PC-9 (cell line): ENCODE results near the gene NOG. TPM values are rescaled to one million over a fixed set of nuclear protein-coding genes. Genes with fewer than 3 reads are reported as not detected.

Source experiments
- BruUV-seq: library from RNA; stranded (reverse); fragments of 400-500 nt; replicated peaks from 2 replicates; lab custom pipeline; 2021; lab: Mats Ljungman, UMichigan
- CTCF ChIA-PET: fragments of 300-600 bp; sonication (Branson Sonifier 250); formaldehyde crosslinking; loops from one replicate; lab custom pipeline; 2022; ENCODE audit warnings: antibody characterized with exemption; lab: Charles Lee
- POLR2A ChIA-PET: fragments of 300-600 bp; sonication (Branson Sonifier 250); formaldehyde crosslinking; loops from one replicate; lab custom pipeline; 2022; ENCODE audit warnings: antibody characterized with exemption; ENCODE audit not compliant: unreplicated experiment; lab: Charles Lee
- DNase-seq, 2 experiments: peaks; one replicate each; pipeline versions ENCODE4 v3.0.0 to v3.0.0-alpha.2; 2015 to 2022; ENCODE audit warnings: mixed read lengths in 1 of 2
- H2AFZ ChIP-seq: fragments of 200-600 bp; sonication (generic); 2 replicates; pipeline ENCODE4 v1.8.1; 2017; ENCODE audit warnings: antibody characterized with exemption
- H3F3A ChIP-seq: fragments of 200-600 bp; sonication (generic); 2 replicates; pipeline ENCODE4 v1.8.1; 2017; ENCODE audit warnings: antibody characterized with exemption, mild to moderate bottlenecking, low read depth; ENCODE audit not compliant: insufficient read depth
- H3K27ac ChIP-seq: fragments of 200-600 bp; sonication (generic); 2 replicates; pipeline ENCODE4 v1.6.1; 2016; ENCODE audit warnings: mixed run types
- H3K27me3 ChIP-seq: fragments of 200-600 bp; sonication (generic); 2 replicates; pipeline ENCODE4 v1.6.1; 2016; ENCODE audit warnings: low read depth, mixed run types; ENCODE audit not compliant: insufficient read depth
- H3K36me3 ChIP-seq: fragments of 200-600 bp; sonication (generic); 2 replicates; pipeline ENCODE4 v1.6.1; 2016; ENCODE audit warnings: low read depth, mixed run types
- H3K4me1 ChIP-seq: fragments of 200-600 bp; sonication (generic); replicated peaks from 2 replicates; pipeline ENCODE4 v1.6.1; 2016; ENCODE audit warnings: mixed run types; ENCODE audit not compliant: insufficient read depth
- H3K4me2 ChIP-seq: fragments of 200-600 bp; sonication (generic); 2 replicates; pipeline ENCODE4 v1.6.1; 2017; ENCODE audit warnings: mixed run types
- H3K4me3 ChIP-seq: fragments of 200-600 bp; sonication (generic); 2 replicates; pipeline ENCODE4 v1.6.1; 2016; ENCODE audit warnings: mixed run types
- H3K79me2 ChIP-seq: fragments of 200-600 bp; sonication (generic); 2 replicates; pipeline ENCODE4 v1.6.1; 2017; ENCODE audit warnings: low read depth, mixed run types
- H3K9me2 ChIP-seq: fragments of 200-600 bp; sonication (generic); 2 replicates; pipeline ENCODE4 v1.8.1; 2017; ENCODE audit warnings: mild to moderate bottlenecking; ENCODE audit not compliant: insufficient read depth
- H3K9me3 ChIP-seq: fragments of 200-600 bp; sonication (generic); 2 replicates; pipeline ENCODE4 v1.8.1; 2016; ENCODE audit warnings: low read depth; ENCODE audit not compliant: insufficient read depth
- H4K20me1 ChIP-seq: fragments of 200-600 bp; sonication (generic); 2 replicates; pipeline ENCODE4 v1.8.1; 2017; ENCODE audit not compliant: insufficient read depth
- EZH2 ChIP-seq: fragments of 200-600 bp; sonication (generic); IDR thresholded peaks from 2 replicates; pipeline ENCODE4 v1.8.0; 2017; ENCODE audit warnings: antibody characterized with exemption, low read depth
- intact Hi-C: fragments of 100-400 bp; cut with micrococcal nuclease; formaldehyde crosslinking; loops from one replicate; pipeline ENCODE4 v1.10.0; 2022; ENCODE audit not compliant: unreplicated experiment
- total RNA-seq: library from RNA; stranded (reverse); gene quantifications from 2 replicates; pipeline ENCODE4 v1.2.3, GENCODE V29; 2021
- TF ChIP-seq, protein P1 (sequence below): fragments of 200-600 bp; sonication (generic); conservative IDR thresholded peaks from 2 replicates; pipeline ENCODE4 v1.6.1; 2017; ENCODE audit warnings: mixed run types, antibody characterized with exemption, mild to moderate bottlenecking, moderate library complexity

NOG gene
- total RNA-seq, 1 experiment from 2014 or later, result 4.8 TPM

DNA sequence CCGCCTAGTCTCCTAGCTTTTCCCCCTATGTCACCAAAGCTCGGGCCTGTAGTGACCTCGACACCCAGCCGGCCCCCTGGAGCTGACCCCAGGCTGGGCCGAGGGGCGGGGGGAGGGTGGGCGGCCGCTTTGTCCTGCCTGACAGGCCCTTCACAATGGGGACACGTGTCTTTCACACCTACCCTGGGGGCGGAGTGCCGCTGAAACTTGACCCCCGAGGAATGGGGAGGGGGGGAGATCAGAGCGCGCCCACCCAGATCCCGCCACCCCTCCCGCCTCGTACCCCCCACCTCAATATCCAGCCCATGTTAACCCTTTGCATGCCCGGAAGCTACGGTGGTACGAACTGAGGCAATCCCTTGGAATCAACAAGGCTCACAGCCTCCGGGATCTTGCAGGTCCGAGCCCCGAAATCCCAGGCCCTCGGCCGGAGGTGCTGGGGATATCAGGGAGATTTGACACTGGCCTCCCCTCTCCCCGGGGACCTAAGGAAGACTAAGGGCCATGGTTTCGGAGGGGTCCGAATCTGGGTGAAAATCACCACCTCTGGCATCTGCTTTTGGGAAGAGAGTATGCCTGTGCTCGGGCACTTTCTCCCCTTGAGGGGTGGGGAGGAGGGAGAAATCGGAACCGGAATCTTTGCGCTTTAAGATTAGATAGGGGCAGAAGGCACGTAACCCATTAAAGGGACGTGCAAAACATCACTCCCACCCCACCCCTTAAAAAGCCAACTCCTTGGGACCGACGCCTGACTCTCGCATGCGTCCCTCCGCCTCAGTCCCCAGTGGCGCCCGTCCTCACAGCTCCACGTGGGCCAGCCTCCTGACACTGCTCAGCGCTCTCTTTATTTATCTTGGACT, 2.6 kb downstream of the NOG start:
- Histone ChIP-seq H3K79me2 (peaks cover 32% of the 10 kb centered on the region), H2AFZ (peak overlapping the region; percentile 74), H3K36me3 (no peaks in the 10 kb centered on the region), H3F3A (peaks cover 31% of the 10 kb centered on the region), H3K27me3 (no peaks in the 10 kb centered on the region), H3K4me3 (peak overlapping the region; percentile 97), H4K20me1 (no peaks in the 10 kb centered on the region), H3K4me1 (peaks cover 23% of the 10 kb centered on the region), H3K4me2 (peak overlapping the region; percentile 87), H3K9me3 (no peaks in the 10 kb centered on the region), H3K27ac (peak overlapping the region; percentile 65), H3K9me2 (no peaks in the 10 kb centered on the region)
- peak; percentile 23 to 79 for DNase-seq
- ChIA-PET POLR2A (interaction anchor here (0.6 kb wide), 1 partner anchor 191 kb away, joined by 9 read pairs; no protein-coding TSS in a partner anchor), CTCF (no interaction called here)
- TF ChIP-seq, protein P1, sequence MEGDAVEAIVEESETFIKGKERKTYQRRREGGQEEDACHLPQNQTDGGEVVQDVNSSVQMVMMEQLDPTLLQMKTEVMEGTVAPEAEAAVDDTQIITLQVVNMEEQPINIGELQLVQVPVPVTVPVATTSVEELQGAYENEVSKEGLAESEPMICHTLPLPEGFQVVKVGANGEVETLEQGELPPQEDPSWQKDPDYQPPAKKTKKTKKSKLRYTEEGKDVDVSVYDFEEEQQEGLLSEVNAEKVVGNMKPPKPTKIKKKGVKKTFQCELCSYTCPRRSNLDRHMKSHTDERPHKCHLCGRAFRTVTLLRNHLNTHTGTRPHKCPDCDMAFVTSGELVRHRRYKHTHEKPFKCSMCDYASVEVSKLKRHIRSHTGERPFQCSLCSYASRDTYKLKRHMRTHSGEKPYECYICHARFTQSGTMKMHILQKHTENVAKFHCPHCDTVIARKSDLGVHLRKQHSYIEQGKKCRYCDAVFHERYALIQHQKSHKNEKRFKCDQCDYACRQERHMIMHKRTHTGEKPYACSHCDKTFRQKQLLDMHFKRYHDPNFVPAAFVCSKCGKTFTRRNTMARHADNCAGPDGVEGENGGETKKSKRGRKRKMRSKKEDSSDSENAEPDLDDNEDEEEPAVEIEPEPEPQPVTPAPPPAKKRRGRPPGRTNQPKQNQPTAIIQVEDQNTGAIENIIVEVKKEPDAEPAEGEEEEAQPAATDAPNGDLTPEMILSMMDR, result no peak
- no peak for TF ChIP-seq EZH2
- BruUV-seq, result no TSS peak
- intact Hi-C loops, result loop anchor here (2.0 kb wide), 1 partner anchor 103 kb away; no protein-coding TSS in a partner anchor

DNA sequence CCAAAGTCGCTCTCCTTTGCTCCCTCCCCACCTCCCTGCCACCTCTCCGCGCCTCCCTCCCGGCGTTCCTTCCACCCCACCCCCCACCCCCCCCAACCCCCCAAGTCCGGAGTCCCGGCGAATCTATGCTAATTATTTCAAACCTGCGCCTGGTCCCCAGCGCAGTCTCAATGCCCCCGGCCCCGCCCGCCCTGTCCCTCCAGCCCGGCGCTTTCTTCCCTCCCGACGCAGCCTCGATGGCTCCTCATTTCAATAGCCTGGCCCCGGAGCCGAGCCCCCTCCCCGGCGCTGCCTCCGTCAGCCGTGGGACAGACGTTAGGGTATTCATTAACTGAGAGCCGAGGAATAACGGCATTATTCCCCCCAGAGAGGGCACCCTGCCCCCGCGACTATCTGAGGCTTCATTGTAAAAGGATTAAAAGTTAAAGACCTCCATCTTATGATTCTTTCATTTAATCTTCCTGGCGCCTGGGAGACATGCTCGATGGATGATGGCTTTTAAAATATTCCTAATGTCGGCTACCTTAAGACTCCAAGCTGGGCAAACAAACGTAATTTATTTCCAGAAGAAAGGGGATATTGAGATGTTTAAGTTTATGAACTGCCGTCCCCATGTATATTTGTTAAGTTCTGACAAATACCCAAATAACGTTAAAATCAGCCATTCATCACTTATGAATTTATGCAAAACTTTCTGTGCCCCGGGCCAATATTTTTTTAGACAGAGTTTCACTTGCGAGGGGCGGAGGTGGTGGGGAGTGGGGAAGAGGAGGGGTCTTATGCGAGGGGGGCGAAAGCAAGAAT, 3.4 kb downstream of the NOG start:
- BruUV-seq, result no TSS peak
- H3K27ac ChIP-seq, result peak overlapping the region; percentile 57
- H3K36me3 ChIP-seq, result no peaks in the 10 kb centered on the region
- no peaks in the 10 kb centered on the region for H3K9me3 ChIP-seq
- peaks cover 32% of the 10 kb centered on the region for H3K79me2 ChIP-seq
- H3K9me2 ChIP-seq, result no peaks in the 10 kb centered on the region
- H3K4me1 ChIP-seq, result peaks cover 31% of the 10 kb centered on the region
- peak overlapping the region; percentile 83 for H2AFZ ChIP-seq
- peak in 1 of 2 experiments; percentile 62 for DNase-seq
- intact Hi-C loops, result no loop called here
- peak overlapping the region; percentile 87 for H3K4me2 ChIP-seq
- CTCF ChIA-PET, result no interaction called here
- TF ChIP-seq, protein P1, result no peak
- TF ChIP-seq EZH2, result no peak
- POLR2A ChIA-PET, result interaction anchor here (0.6 kb wide), 1 partner anchor 85 kb away, joined by 3 read pairs; no protein-coding TSS in a partner anchor
- no peaks in the 10 kb centered on the region for H4K20me1 ChIP-seq
- H3F3A ChIP-seq, result peaks cover 31% of the 10 kb centered on the region
- peak overlapping the region; percentile 97 for H3K4me3 ChIP-seq
- H3K27me3 ChIP-seq, result no peaks in the 10 kb centered on the region

DNA sequence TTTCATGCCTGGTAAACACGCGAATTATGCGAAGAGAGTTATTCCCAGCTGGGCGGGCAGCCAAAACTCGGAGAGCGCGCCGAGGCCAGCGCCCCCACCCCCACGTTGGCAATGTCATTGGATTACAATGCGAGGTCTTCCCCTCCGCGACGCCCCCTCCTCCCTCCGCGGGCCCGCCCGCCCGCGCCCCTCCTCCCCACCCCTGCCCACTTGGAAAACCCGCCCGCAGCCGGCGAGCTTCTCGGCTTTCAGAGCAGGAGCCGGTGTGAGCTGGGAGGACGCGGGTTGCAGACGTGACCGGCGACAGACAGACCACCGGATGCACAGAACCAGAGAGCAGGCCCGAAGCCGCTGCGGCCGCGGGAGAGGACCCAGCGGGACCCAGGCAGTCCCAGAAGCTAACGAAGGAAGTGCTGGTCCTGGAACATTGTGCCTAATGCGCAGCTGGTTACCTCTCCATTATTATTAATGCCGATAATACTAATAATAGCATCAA, 4.0 kb downstream of the NOG start:
- Histone ChIP-seq H3K9me3 (no peaks in the 10 kb centered on the region), H3K27ac (peak overlapping the region; percentile 57), H3K4me3 (peak overlapping the region; percentile 76), H3F3A (peaks cover 31% of the 10 kb centered on the region), H3K27me3 (no peaks in the 10 kb centered on the region), H3K4me1 (peaks cover 31% of the 10 kb centered on the region), H4K20me1 (no peaks in the 10 kb centered on the region), H3K79me2 (peaks cover 32% of the 10 kb centered on the region), H2AFZ (peak overlapping the region; percentile 85), H3K9me2 (no peaks in the 10 kb centered on the region), H3K4me2 (peak overlapping the region; percentile 78), H3K36me3 (no peaks in the 10 kb centered on the region)
- intact Hi-C loops, result no loop called here
- no TSS peak for BruUV-seq
- peak in 1 of 2 experiments; percentile 13 for DNase-seq
- ChIA-PET CTCF (interaction anchor here (1.0 to 1.1 kb wide), 2 partner anchors 118 to 183 kb away, joined by 5 to 7 read pairs; no protein-coding TSS in a partner anchor), POLR2A (interaction anchor here (0.6 kb wide), 1 partner anchor 85 kb away, joined by 3 read pairs; no protein-coding TSS in a partner anchor)
- no peak for TF ChIP-seq EZH2
- TF ChIP-seq, protein P1, result no peak
